HCT116 (cell line): ENCODE data around the gene JCAD. TPM values are rescaled to one million over a fixed set of nuclear protein-coding genes. Genes with fewer than 3 reads are reported as not detected.

Experiments used
- ATAC-seq: fragments of 200-7000 bp; cut with Tn5 transposase; 2 replicates; pipeline ENCODE4 v1.9.1; 2020; ENCODE audit warnings: mild to moderate bottlenecking, moderate library complexity
- BruUV-seq: library from RNA; stranded (reverse); fragments of 400-500 nt; replicated peaks from 2 replicates; lab custom pipeline; 2021; lab: Mats Ljungman, UMichigan
- CTCF ChIA-PET: fragments of 300-600 bp; sonication (Branson Sonifier 250); formaldehyde crosslinking; loops from one replicate; lab custom pipeline; 2021; ENCODE audit warnings: antibody characterized with exemption; lab: Charles Lee
- POLR2A ChIA-PET: fragments of 300-600, 350-600 bp; sonication (Branson Sonifier 250); formaldehyde crosslinking; loops from one replicate; lab custom pipeline; 2021; ENCODE audit warnings: antibody characterized with exemption; lab: Charles Lee
- RAD21 ChIA-PET, 2 experiments: fragments of 300-600 bp; sonication (Branson Sonifier 250); formaldehyde crosslinking; loops; one replicate each; lab custom pipeline; 2023; ENCODE audit warnings: low total read pairs in 2 of 2; ENCODE audit not compliant: uncharacterized antibody in 2 of 2, unreplicated experiment in 2 of 2, low non-redundant PET in 1 of 2; lab: Charles Lee
- DNase-seq: peaks from one replicate; pipeline ENCODE4 v3.0.0-alpha.2; 2010; ENCODE audit warnings: low read depth, low spot score
- H2AFZ ChIP-seq: fragments of 200-600 bp; shearing (Covaris generic), sonication (generic); 2 replicates; pipeline ENCODE4 v1.6.1; 2017; ENCODE audit warnings: low read depth, mixed run types, mixed read lengths, antibody characterized with exemption, low read length; ENCODE audit not compliant: poor library complexity, severe bottlenecking
- H3K27ac ChIP-seq: 2 replicates; pipeline ENCODE4 v1.5.1; 2012; ENCODE audit warnings: low read depth, low read length
- H3K27me3 ChIP-seq: fragments of 200-600 bp; sonication (generic); 2 replicates; pipeline ENCODE4 v1.6.1; 2016; ENCODE audit warnings: mixed run types, low read length, mixed read lengths; ENCODE audit not compliant: insufficient read depth
- H3K36me3 ChIP-seq, 2 experiments: fragments of 200-500 bp in 1 of 2; fragments of 200-600 bp in 1 of 2; sonication (Bioruptor generic) in 1 of 2; sonication (generic) in 1 of 2; 2 replicates each; pipeline versions ENCODE4 v1.5.1 to v1.6.1; 2014 to 2016; ENCODE audit warnings: low read length in 2 of 2, inconsistent platforms in 1 of 2, mixed read lengths in 1 of 2, mixed run types in 1 of 2; ENCODE audit not compliant: insufficient read depth in 2 of 2, control insufficient read depth in 1 of 2
- H3K4me1 ChIP-seq, 2 experiments: fragments of 200-600 bp in 1 of 2; sonication (generic) in 1 of 2; 2 replicates each; pipeline versions ENCODE4 v1.5.1 to v1.6.1; 2012 to 2017; ENCODE audit warnings: low read length in 2 of 2, inconsistent platforms in 1 of 2, mild to moderate bottlenecking in 1 of 2, mixed read lengths in 1 of 2, mixed run types in 1 of 2, moderate library complexity in 1 of 2; ENCODE audit not compliant: insufficient read depth in 2 of 2, control insufficient read depth in 1 of 2
- H3K4me2 ChIP-seq: fragments of 200-600 bp; sonication (generic); 2 replicates; pipeline ENCODE4 v1.6.1; 2017; ENCODE audit warnings: mixed run types, low read length, mixed read lengths
- H3K4me3 ChIP-seq, 2 experiments: fragments of 200-600 bp in 1 of 2; sonication (generic) in 1 of 2; replicated peaks in 1 of 2; 2 replicates each; pipeline ENCODE4 v1.5.1; 2011 to 2016; ENCODE audit warnings: low read length in 2 of 2, control low read depth in 1 of 2, low read depth in 1 of 2, mild to moderate bottlenecking in 1 of 2, mixed read lengths in 1 of 2, mixed run types in 1 of 2
- H3K79me2 ChIP-seq: fragments of 200-600 bp; sonication (generic); 2 replicates; pipeline ENCODE4 v1.6.1; 2017; ENCODE audit warnings: mild to moderate bottlenecking, mixed run types, low read length, moderate library complexity, mixed read lengths; ENCODE audit not compliant: insufficient read depth
- H3K9ac ChIP-seq: fragments of 200-600 bp; sonication (generic); 2 replicates; pipeline ENCODE4 v1.6.1; 2016; ENCODE audit warnings: low read length, mixed read lengths
- H3K9me2 ChIP-seq: fragments of 200-600 bp; sonication (generic), shearing (Covaris generic); 2 replicates; pipeline ENCODE4 v1.6.1; 2017; ENCODE audit warnings: mixed run types, mild to moderate bottlenecking, moderate library complexity; ENCODE audit not compliant: insufficient read depth
- H3K9me3 ChIP-seq, 2 experiments: fragments of 200-500 bp in 1 of 2; fragments of 200-600 bp in 1 of 2; sonication (Bioruptor generic) in 1 of 2; sonication (generic) in 1 of 2; 2 replicates each; pipeline ENCODE4 v1.6.1; 2014 to 2017; ENCODE audit warnings: low read length in 2 of 2, mixed read lengths in 2 of 2, inconsistent platforms in 1 of 2, low read depth in 1 of 2, mild to moderate bottlenecking in 1 of 2, mixed run types in 1 of 2, moderate library complexity in 1 of 2; ENCODE audit not compliant: control insufficient read depth in 1 of 2, insufficient read depth in 1 of 2
- H4K20me1 ChIP-seq: fragments of 200-600 bp; sonication (generic), shearing (Covaris generic); 2 replicates; pipeline ENCODE4 v1.6.1; 2017; ENCODE audit warnings: mixed run types, mild to moderate bottlenecking, moderate library complexity; ENCODE audit not compliant: insufficient read depth
- CBX3 ChIP-seq: IDR thresholded peaks from 2 replicates; pipeline ENCODE4 v1.6.1; 2012; ENCODE audit warnings: low read depth
- CEBPB ChIP-seq: IDR thresholded peaks from 2 replicates; pipeline ENCODE4 v1.6.1; 2012; ENCODE audit warnings: low read depth
- CTCF ChIP-seq, 3 experiments: fragments of 200-600 bp in 1 of 3; sonication (generic) in 1 of 3; IDR thresholded peaks in 2 of 3; conservative IDR thresholded peaks in 1 of 3; 2 replicates each; pipeline ENCODE4 v1.5.1; 2012 to 2017; ENCODE audit warnings: low read depth in 2 of 3, low read length in 2 of 3, antibody characterized with exemption in 1 of 3, borderline replicate concordance in 1 of 3, control low read depth in 1 of 3, mild to moderate bottlenecking in 1 of 3, mixed read lengths in 1 of 3, mixed run types in 1 of 3, moderate library complexity in 1 of 3; ENCODE audit not compliant: insufficient read depth in 1 of 3
- ELF1 ChIP-seq: IDR thresholded peaks from 2 replicates; pipeline ENCODE4 v1.6.1; 2012; ENCODE audit warnings: low read depth, borderline replicate concordance
- EZH2 ChIP-seq: fragments of 200-600 bp; sonication (generic); IDR thresholded peaks from 2 replicates; pipeline ENCODE4 v1.6.1; 2017; ENCODE audit warnings: antibody characterized with exemption, mixed run types
- EZH2phosphoT487 ChIP-seq: fragments of 200-600 bp; IDR thresholded peaks from 2 replicates; pipeline ENCODE4 v1.6.1; 2018; ENCODE audit warnings: antibody characterized with exemption, borderline replicate concordance
- FOSL1 ChIP-seq: IDR thresholded peaks from 2 replicates; pipeline ENCODE4 v1.6.1; 2012; ENCODE audit warnings: low read depth
- JUND ChIP-seq: IDR thresholded peaks from 2 replicates; pipeline ENCODE4 v1.6.1; 2012
- MAX ChIP-seq: IDR thresholded peaks from 2 replicates; pipeline ENCODE4 v1.6.1; 2012
- POLR2A ChIP-seq: IDR thresholded peaks from 2 replicates; pipeline ENCODE4 v1.7.0; 2011; ENCODE audit warnings: borderline replicate concordance; ENCODE audit not compliant: insufficient read depth, insufficient read length; ENCODE audit errors: extremely low read depth
- POLR2AphosphoS5 ChIP-seq: IDR thresholded peaks from 2 replicates; pipeline ENCODE4 v1.6.1; 2011; ENCODE audit warnings: mild to moderate bottlenecking, low read depth, low read length, moderate library complexity
- RAD21 ChIP-seq: IDR thresholded peaks from 2 replicates; pipeline ENCODE4 v1.6.1; 2012; ENCODE audit warnings: low read depth, mild to moderate bottlenecking
- REST ChIP-seq: IDR thresholded peaks from 2 replicates; pipeline ENCODE4 v1.6.1; 2012; ENCODE audit warnings: low read depth
- SIN3A ChIP-seq: IDR thresholded peaks from 2 replicates; pipeline ENCODE4 v1.6.1; 2012; ENCODE audit warnings: low read depth
- SP1 ChIP-seq: IDR thresholded peaks from 2 replicates; pipeline ENCODE4 v1.6.1; 2012; ENCODE audit warnings: low read depth
- SRF ChIP-seq: IDR thresholded peaks from 2 replicates; pipeline ENCODE4 v1.6.1; 2012; ENCODE audit warnings: low read depth
- TCF7L2 ChIP-seq: IDR thresholded peaks from 2 replicates; pipeline ENCODE4 v1.7.0; 2011; ENCODE audit warnings: borderline replicate concordance, inconsistent platforms; ENCODE audit not compliant: insufficient read depth, insufficient read length; ENCODE audit errors: extremely low read depth
- ZBTB33 ChIP-seq: IDR thresholded peaks from 2 replicates; pipeline ENCODE4 v1.6.1; 2011; ENCODE audit warnings: mild to moderate bottlenecking, low read length, moderate library complexity; ENCODE audit not compliant: insufficient replicate concordance; ENCODE audit errors: extremely low read depth
- ZFX ChIP-seq: fragments of 450-650 bp; IDR thresholded peaks from 2 replicates; pipeline ENCODE4 v1.6.1; 2017
- ZNF274 ChIP-seq: fragments of 200-500 bp; sonication (Bioruptor generic); IDR thresholded peaks from 2 replicates; pipeline ENCODE4 v1.6.1; 2014; ENCODE audit warnings: mild to moderate bottlenecking, low read depth, low read length, inconsistent platforms
- intact Hi-C: fragments of 100-400 bp; cut with micrococcal nuclease; formaldehyde crosslinking; loops from 2 replicates; pipeline ENCODE4 v1.10.0; 2022
- total RNA-seq: library from RNA; stranded (reverse); gene quantifications from one replicate; pipeline ENCODE4 v1.2.1, GENCODE V29; 2021; ENCODE audit not compliant: unreplicated experiment

The JCAD gene
- total RNA-seq, 1 experiment from 2014 or later, result 17.5 TPM

- POLR2A ChIA-PET, result no interaction called here
- H3K79me2 ChIP-seq, result no peaks in the 10 kb centered on the region
These were observed 36.4 kb upstream of the JCAD start for GRCh38 chr10:30095631-30096422.

More at GRCh38 chr10:30095631-30096422, 36.4 kb upstream of the JCAD start:
- BruUV-seq, result no TSS peak
- no peak overlapping the region for H2AFZ ChIP-seq
- H3K4me1 ChIP-seq, result peaks cover 3 to 41% of the 10 kb centered on the region in 2 experiments; a peak in 3 of 4 replicates
- no peak overlapping the region for H3K27ac ChIP-seq
- ATAC-seq, result no peak
- no peaks in the 10 kb centered on the region for H3K36me3 ChIP-seq
- no peak overlapping the region for H3K4me2 ChIP-seq
- TF ChIP-seq POLR2AphosphoS5 (no peak), ZBTB33 (no peak), REST (no peak), JUND (no peak), SIN3A (no peak), ELF1 (no peak), ZFX (no peak), FOSL1 (no peak), EZH2phosphoT487 (no peak), TCF7L2 (no peak), EZH2 (no peak), POLR2A (no peak), SP1 (no peak), CTCF (IDR thresholded peaks at IDR 0.05 in 2 of 3, conservative IDR thresholded peaks at IDR 0.05 in 1 of 3; ENCODE audit: borderline replicate concordance in 1 of 3, insufficient read depth in 1 of 3, low read depth in 2 of 3, low read length in 2 of 3) (no peak), SRF (no peak), CBX3 (no peak), ZNF274 (no peak), RAD21 (no peak), CEBPB (no peak), MAX (no peak)
- no peaks in the 10 kb centered on the region for H3K9me2 ChIP-seq
- no peak overlapping the region for H3K4me3 ChIP-seq
- H4K20me1 ChIP-seq, result no peaks in the 10 kb centered on the region
- ChIA-PET RAD21 (no interaction called here), CTCF (no interaction called here)
- no peaks in the 10 kb centered on the region for H3K27me3 ChIP-seq
- no peak overlapping the region for H3K9ac ChIP-seq
- DNase-seq, result no peak
- intact Hi-C loops, result no loop called here
- no peaks in the 10 kb centered on the region for H3K9me3 ChIP-seq
